Neutrophil (primary cell): ENCODE results near the gene CAB39.

Experiments used
- H3K27ac ChIP-seq: fragments of 200-600 bp; sonication (generic); 2 replicates; pipeline ENCODE4 v1.5.1; 2016; ENCODE audit warnings: mild to moderate bottlenecking, moderate library complexity
- H3K27me3 ChIP-seq: fragments of 200-600 bp; sonication (generic); 2 replicates; pipeline ENCODE4 v1.6.0; 2016; ENCODE audit warnings: mild to moderate bottlenecking
- H3K36me3 ChIP-seq: fragments of 200-600 bp; sonication (generic); 2 replicates; pipeline ENCODE4 v1.5.1; 2017
- H3K4me1 ChIP-seq, 2 experiments: fragments of 200-600 bp in 1 of 2; sonication (generic) in 1 of 2; 1 replicate in 1 of 2; 2 replicates in 1 of 2; pipeline versions ENCODE4 v1.5.1 to v1.6.1; 2013 to 2016; ENCODE audit warnings: low read depth in 1 of 2, low read length in 1 of 2, mild to moderate bottlenecking in 1 of 2, moderate library complexity in 1 of 2; ENCODE audit not compliant: control insufficient read depth in 1 of 2, insufficient read depth in 1 of 2
- H3K4me3 ChIP-seq, 2 experiments: fragments of 200-600 bp in 1 of 2; sonication (generic) in 1 of 2; 1 replicate in 1 of 2; 2 replicates in 1 of 2; pipeline ENCODE4 v1.5.1; 2013 to 2016; ENCODE audit warnings: low read depth in 1 of 2, low read length in 1 of 2, mild to moderate bottlenecking in 1 of 2, moderate library complexity in 1 of 2
- H3K9me3 ChIP-seq: fragments of 200-600 bp; sonication (generic); 2 replicates; pipeline ENCODE4 v1.5.1; 2016
- TF ChIP-seq, protein P1 (sequence below): fragments of 200-600 bp; sonication (generic); IDR thresholded peaks from 2 replicates; pipeline ENCODE4 v1.5.1; 2016; ENCODE audit warnings: antibody characterized with exemption

Gene CAB39

DNA sequence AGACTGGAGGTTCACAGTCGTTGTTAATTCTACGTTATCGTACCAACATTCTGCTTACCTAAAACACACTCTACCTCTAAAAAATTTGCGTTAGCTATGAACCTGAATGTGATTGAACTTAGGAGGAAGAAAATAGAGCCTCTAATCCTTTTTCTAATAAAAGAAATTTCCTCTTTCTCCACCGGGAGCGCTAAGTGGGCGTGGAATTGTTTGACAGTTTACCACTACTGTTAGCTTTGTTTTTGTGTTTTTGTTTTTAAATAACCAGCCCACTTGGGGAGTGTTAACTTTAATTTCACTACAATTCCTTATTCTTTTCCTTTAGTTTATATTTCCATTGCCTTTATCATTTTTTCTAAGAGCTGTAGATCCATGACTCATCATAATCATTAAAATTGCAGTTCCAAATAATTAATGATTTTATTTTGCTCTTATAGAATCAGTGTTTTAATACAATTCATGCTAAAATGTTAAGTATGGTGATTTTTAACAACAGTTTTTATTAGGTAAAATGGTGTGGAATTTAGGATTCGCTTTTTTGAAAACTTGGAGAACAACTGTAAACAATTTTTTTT lies 97.1 kb downstream of the CAB39 start:
- Histone ChIP-seq H3K4me3 (no peak overlapping the region), H3K36me3 (peaks cover 77% of the 10 kb centered on the region), H3K27ac (peak overlapping the region; percentile 25), H3K9me3 (no peaks in the 10 kb centered on the region), H3K4me1 (no peaks in the 10 kb centered on the region), H3K27me3 (no peaks in the 10 kb centered on the region)
- TF ChIP-seq, protein P1, sequence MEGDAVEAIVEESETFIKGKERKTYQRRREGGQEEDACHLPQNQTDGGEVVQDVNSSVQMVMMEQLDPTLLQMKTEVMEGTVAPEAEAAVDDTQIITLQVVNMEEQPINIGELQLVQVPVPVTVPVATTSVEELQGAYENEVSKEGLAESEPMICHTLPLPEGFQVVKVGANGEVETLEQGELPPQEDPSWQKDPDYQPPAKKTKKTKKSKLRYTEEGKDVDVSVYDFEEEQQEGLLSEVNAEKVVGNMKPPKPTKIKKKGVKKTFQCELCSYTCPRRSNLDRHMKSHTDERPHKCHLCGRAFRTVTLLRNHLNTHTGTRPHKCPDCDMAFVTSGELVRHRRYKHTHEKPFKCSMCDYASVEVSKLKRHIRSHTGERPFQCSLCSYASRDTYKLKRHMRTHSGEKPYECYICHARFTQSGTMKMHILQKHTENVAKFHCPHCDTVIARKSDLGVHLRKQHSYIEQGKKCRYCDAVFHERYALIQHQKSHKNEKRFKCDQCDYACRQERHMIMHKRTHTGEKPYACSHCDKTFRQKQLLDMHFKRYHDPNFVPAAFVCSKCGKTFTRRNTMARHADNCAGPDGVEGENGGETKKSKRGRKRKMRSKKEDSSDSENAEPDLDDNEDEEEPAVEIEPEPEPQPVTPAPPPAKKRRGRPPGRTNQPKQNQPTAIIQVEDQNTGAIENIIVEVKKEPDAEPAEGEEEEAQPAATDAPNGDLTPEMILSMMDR, result no peak

DNA sequence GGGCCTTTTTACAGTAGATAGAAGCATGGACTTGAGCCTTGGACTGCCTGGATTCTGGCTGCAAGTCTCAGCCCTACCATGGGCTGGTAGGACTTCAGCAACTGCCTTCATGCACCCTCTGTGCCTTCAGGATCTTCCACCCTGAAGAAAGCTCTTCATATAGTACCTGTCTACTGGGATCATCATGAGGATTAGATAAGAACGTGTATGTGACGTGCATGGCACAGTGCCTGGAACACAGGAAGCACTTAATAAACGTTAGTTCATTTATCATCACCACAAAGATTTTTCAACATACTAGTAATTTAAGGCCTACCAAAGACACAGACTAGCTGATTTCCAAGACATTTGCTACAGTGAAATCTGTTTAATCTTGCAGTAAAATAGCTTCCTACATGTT lies 98.9 kb downstream of the CAB39 start:
- TF ChIP-seq, protein P1, result no peak
- Histone ChIP-seq H3K4me3 (no peak overlapping the region), H3K4me1 (no peaks in the 10 kb centered on the region), H3K36me3 (peaks cover 83% of the 10 kb centered on the region), H3K27me3 (no peaks in the 10 kb centered on the region), H3K27ac (no peak overlapping the region), H3K9me3 (no peaks in the 10 kb centered on the region)

DNA sequence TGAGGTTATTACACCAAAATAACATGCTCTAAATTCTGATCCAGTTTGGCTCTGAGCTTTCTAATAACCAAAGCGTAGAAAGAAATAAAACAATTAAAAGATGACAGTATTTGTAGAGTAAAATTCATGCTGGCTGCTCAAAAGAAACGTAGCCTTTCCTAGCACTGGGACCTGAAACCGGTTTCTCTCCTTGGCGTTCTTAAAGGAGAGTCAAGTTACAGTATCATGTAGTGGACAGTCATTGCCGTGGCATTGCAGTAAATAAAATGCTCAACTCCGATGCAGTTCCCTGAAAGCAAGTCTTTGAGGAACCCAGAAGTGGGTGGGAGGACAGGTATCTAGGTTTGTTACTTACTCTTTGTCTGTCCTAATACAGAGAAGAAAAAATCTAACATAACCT lies 99.4 kb downstream of the CAB39 start:
- Histone ChIP-seq H3K4me1 (no peaks in the 10 kb centered on the region), H3K4me3 (no peak overlapping the region), H3K27ac (no peak overlapping the region), H3K9me3 (no peaks in the 10 kb centered on the region), H3K36me3 (peaks cover 83% of the 10 kb centered on the region), H3K27me3 (no peaks in the 10 kb centered on the region)
- TF ChIP-seq, protein P1, result no peak

DNA sequence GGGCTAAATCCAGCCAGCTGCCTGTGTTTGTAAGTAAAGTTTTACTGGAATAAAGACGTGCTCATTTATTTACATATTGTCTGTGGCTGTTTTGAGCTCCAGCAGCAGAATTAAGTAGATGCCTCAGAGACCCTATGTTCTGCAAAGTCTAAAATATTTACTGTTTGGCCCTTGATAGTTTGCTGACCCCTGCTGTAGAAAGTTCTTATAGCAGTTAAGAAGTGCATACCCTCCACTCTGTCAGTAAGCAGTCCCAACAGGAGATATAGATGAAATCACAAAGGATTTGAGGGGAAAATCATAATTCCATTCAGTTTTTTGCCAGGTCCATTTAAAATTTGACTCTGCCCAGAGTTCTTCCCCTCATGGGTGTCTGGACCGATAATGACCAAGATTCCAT lies 102.0 kb downstream of the CAB39 start:
- Histone ChIP-seq H3K27ac (no peak overlapping the region), H3K4me1 (no peaks in the 10 kb centered on the region), H3K9me3 (no peaks in the 10 kb centered on the region), H3K27me3 (no peaks in the 10 kb centered on the region), H3K36me3 (peaks cover 92% of the 10 kb centered on the region), H3K4me3 (no peak overlapping the region)
- TF ChIP-seq, protein P1, result no peak

DNA sequence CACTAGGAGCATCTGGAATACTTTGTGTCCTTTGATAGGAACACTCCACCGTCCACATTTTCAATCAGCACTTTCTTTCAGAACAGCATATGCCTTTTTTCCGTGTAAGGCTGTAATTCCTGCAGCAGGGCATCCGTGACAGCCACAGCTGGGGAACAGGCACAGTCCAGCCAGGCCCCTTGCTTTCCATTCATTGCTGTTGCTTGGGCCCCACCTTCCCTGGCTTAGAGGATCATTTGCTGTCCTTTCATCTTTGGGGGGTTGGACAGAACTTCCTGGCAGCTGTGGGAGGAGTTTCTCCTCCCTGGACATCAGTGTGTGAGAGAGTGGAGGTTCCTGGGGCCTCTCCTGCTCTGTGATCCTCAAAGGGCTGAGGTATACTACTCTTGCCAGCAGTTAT lies 102.4 kb downstream of the CAB39 start:
- Histone ChIP-seq H3K9me3 (no peaks in the 10 kb centered on the region), H3K4me1 (no peaks in the 10 kb centered on the region), H3K36me3 (peaks cover 97% of the 10 kb centered on the region), H3K27ac (no peak overlapping the region), H3K4me3 (no peak overlapping the region), H3K27me3 (no peaks in the 10 kb centered on the region)
- TF ChIP-seq, protein P1, result no peak

DNA sequence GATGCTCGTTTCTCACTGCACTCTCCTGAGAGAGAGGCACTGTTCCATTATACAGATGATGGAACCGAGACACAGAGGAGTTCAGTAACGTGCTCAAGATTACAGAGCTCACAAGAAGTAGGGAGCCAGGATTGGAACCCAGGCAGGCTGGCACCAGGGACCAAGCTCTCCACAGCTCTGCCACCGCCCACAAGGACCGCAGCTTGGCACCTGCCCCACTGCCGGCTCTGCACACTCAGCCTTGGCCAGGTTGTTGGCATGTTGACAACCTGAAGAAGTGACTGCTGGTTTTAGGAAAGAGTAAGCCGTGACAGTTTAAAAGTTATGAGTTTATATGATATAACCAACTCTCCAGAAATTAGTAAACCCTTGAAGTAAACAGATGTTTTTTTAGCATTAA lies 104.1 kb downstream of the CAB39 start:
- TF ChIP-seq, protein P1, result no peak
- Histone ChIP-seq H3K36me3 (peaks cover 97% of the 10 kb centered on the region), H3K9me3 (no peaks in the 10 kb centered on the region), H3K4me1 (no peaks in the 10 kb centered on the region), H3K27ac (no peak overlapping the region), H3K27me3 (no peaks in the 10 kb centered on the region), H3K4me3 (no peak overlapping the region)
